AML-193 (cell line): ENCODE data around the gene CAMTA1.

ENCODE experiments used
- DNase-seq, 2 experiments: peaks; one replicate each; lab custom pipeline; 2025; lab: John Stamatoyannopoulos, UW

Gene CAMTA1

GRCh38 chr1:7040969-7041695, 255.9 kb downstream of the CAMTA1 start:
- DNase-seq, result no peak

GRCh38 chr1:7042322-7043190, 257.3 kb downstream of the CAMTA1 start:
- DNase-seq, result peak; percentile 10 to 37

GRCh38 chr1:7043191-7043549, 257.9 kb downstream of the CAMTA1 start:
- DNase-seq, result no peak

- DNase-seq, result no peak
These were observed 258.7 kb downstream of the CAMTA1 start for GRCh38 chr1:7043719-7044535.

DNA sequence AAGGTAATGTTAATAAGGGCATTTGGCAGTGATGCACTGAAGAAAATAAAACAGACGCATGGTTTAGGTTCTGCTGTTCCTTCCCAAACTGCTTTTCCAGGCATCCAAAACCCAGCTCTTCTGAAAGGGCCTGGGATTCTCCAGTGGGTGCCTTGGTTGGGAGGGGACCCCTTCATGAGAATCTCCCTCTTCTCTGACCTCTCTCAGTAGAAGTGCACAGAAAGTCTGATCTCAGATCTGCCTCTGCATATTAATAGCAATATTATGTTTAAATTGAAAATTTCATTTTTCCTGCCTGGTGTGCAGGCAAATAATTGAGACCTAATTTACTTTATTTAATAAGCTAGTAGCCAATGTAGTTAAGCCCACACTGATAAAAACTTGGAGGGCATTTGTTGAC, 260.6 kb downstream of the CAMTA1 start:
- DNase-seq, result no peak

GRCh38 chr1:7046314-7046713, 261.1 kb downstream of the CAMTA1 start:
- DNase-seq, result no peak

DNA sequence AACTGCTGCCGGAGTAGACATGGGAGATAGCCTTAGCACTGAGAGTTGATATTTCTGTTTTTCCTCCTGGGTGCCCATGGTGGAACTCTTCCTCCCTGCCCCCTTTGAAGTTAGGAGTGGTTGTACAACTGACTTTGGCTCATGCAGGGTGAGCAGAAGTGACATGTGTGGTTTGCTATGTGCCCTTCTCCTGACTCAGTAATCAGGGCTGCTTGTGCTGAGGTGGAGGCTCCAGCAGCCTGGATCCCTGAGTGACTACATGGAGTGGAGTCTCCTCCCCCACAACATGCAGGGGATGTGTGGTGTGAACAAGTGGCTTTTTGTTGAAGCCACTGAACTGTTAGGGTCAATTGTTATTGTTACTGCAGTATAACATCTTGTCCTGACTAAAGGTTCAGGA, 261.6 kb downstream of the CAMTA1 start:
- DNase-seq, result no peak

GRCh38 chr1:7047866-7048265, 262.6 kb downstream of the CAMTA1 start:
- no peak for DNase-seq

- DNase-seq, result no peak
These were observed 263.1 kb downstream of the CAMTA1 start for GRCh38 chr1:7048395-7048794.

GRCh38 chr1:7049913-7050625, 264.8 kb downstream of the CAMTA1 start:
- no peak for DNase-seq

GRCh38 chr1:7050751-7051665, 265.8 kb downstream of the CAMTA1 start:
- no peak for DNase-seq

GRCh38 chr1:7052701-7053100, 267.4 kb downstream of the CAMTA1 start:
- DNase-seq, result no peak

- no peak for DNase-seq
These were observed 275.5 kb downstream of the CAMTA1 start for GRCh38 chr1:7060745-7061144.

DNA sequence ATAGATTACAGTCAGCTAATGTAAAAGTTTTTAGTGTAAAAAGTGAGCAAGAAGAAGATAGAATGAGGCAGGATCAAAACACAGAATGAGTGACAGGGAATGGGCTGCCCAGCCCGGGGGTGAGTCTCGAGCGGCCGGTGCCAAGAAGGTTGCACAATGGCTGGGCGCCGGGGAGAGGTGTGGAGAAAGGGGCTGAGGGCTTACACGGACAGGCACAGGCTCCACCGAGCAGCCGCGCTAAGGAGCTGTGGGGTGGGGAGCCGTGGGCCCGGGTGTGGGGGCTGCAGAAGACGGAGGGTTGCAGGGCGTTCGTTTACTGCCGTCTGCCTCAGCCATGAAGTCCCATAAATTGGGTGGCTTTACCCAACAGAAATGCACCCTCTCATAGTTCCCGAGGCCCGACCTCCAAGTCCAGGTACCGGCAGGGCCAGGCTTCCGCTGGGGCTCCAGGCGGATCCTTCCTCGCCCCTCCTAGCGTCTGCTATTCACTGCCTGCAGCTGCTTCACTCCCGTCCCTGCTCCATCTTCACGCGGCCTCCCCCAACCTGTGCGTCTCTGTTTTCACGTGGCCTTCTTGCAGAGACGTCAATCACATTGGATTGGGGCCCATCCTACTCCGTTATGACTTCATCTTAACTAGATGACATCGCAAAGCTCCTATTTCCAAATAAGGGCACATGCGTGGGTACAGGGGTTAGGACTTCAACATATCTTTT, 277.2 kb downstream of the CAMTA1 start:
- DNase-seq, result no peak

DNA sequence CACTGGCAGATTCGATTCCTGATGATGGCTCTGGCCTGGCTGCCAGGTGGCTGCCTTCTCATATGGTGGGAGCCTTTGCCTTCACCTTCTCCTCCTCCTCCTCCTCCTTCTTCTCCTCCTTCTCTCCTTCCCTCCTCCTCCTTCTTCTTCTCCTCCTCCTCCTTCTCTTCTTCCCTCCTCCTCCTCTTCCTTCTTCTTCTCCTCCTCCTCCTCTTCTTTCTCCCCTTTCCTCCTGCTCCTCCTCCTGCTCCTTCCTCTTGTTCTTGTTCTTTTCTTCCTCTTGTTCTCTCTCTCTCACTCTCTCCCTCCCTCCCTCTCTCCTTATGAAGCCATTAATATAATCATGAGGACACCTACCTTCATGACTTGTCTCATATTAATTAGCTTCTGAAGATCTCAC, 278.7 kb downstream of the CAMTA1 start:
- no peak for DNase-seq

- DNase-seq, result no peak
These were observed 283.3 kb downstream of the CAMTA1 start for GRCh38 chr1:7068552-7068951.

DNA sequence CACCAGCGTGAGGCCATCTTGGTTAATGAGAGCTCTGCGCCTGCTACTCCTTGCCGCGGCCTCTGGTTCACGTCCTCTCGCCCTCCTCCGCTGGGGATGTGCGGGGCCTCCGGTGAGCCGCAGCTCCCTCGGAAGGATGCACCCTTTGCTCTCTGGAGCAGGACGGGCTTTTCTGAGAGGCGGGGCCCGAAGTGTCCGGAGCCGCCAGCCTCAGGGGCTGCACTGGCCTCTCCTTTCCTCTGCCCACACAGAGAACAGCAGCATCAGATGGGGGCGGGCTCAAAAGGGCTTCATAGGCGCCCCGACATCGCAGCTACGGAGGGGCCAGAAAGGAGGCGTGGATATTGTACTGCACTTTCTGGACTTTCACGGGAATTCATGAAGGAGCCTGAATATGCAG, 284.7 kb downstream of the CAMTA1 start:
- no peak for DNase-seq

- DNase-seq, result peak; percentile 12 to 20
These were observed 285.3 kb downstream of the CAMTA1 start for GRCh38 chr1:7070389-7071029.

DNA sequence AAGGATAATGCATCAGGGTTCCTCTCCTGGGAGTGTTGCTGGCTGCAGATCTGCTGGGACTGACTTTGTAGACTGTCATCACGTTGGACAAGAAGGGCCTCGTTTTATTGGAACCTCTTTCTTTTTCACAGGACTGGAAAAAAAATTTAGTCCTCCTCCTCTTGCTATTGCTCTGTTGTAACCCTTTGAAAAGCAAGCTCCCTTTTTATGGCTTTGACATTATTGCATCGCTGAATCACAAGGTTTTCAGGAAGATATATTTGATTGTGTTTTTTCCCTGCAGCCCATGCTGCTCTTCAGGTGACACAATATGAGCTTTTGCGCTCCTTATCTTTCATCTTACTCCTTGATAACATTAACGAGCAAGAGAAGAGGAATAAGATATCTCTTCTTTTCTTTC, 290.9 kb downstream of the CAMTA1 start:
- DNase-seq, result no peak

DNA sequence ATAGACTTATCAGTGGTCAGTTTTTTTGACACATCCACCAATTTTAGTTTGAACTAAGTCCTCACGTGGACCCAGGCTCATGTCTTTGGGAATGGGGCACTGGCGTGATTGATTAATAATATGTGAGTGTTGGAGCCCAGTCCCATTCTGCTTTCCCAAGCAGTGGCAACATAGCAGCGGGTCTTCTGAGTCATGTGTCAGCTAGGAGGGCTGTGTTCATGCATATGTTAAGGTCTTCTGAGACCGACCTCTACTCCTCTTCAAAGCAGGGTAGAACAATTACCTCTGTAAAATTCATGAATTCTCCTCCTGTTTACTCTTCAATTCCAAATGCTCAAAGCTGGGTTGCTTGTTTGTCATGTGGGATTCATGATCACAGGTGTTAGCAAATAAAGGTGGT, 291.3 kb downstream of the CAMTA1 start:
- no peak for DNase-seq
